GM23338 (cell line): ENCODE results near the gene HARBI1. TPM values are rescaled to one million over a fixed set of nuclear protein-coding genes. Genes with fewer than 3 reads are reported as not detected.
A peak's percentile ranks its signal among the peaks of the same experiment; 100 is the strongest.

ENCODE experiments used
- ATAC-seq: fragments of 200-7000 bp; cut with Tn5 transposase; 3 replicates; pipeline ENCODE4 v1.9.1; 2020
- DNase-seq: peaks from one replicate; pipeline ENCODE4 v3.0.0-alpha.2; 2015; ENCODE audit warnings: low spot score
- H2AFZ ChIP-seq: fragments of 200-600 bp; sonication (generic); 2 replicates; pipeline ENCODE4 v1.8.0; 2016; ENCODE audit warnings: antibody characterized with exemption, mild to moderate bottlenecking, moderate library complexity
- H3F3A ChIP-seq: fragments of 200-600 bp; sonication (generic); replicated peaks from 2 replicates; pipeline ENCODE4 v1.8.0; 2017; ENCODE audit warnings: antibody characterized with exemption, mixed run types, low read depth
- H3K27ac ChIP-seq: fragments of 200-600 bp; sonication (generic); 2 replicates; pipeline ENCODE4 v1.6.1; 2016; ENCODE audit warnings: low read depth
- H3K27me3 ChIP-seq: fragments of 200-600 bp; sonication (generic); 2 replicates; pipeline ENCODE4 v1.8.0; 2016; ENCODE audit warnings: mild to moderate bottlenecking, mixed run types, moderate library complexity; ENCODE audit not compliant: insufficient read depth
- H3K36me3 ChIP-seq: fragments of 200-600 bp; sonication (generic); 2 replicates; pipeline ENCODE4 v1.8.0; 2016; ENCODE audit warnings: mild to moderate bottlenecking; ENCODE audit not compliant: insufficient read depth
- H3K4me1 ChIP-seq: fragments of 200-600 bp; sonication (generic); 2 replicates; pipeline ENCODE4 v1.8.0; 2016; ENCODE audit warnings: mild to moderate bottlenecking, moderate library complexity; ENCODE audit not compliant: insufficient read depth
- H3K4me2 ChIP-seq: fragments of 200-600 bp; sonication (generic); 2 replicates; pipeline ENCODE4 v1.7.1; 2017; ENCODE audit warnings: mixed run types
- H3K4me3 ChIP-seq: fragments of 200-600 bp; sonication (generic); 2 replicates; pipeline ENCODE4 v1.6.1; 2016; ENCODE audit warnings: mixed run types
- H3K79me2 ChIP-seq: fragments of 200-600 bp; sonication (generic); replicated peaks from 2 replicates; pipeline ENCODE4 v1.8.0; 2017; ENCODE audit warnings: mild to moderate bottlenecking; ENCODE audit not compliant: insufficient read depth
- H3K9me2 ChIP-seq: fragments of 200-600 bp; sonication (generic); 2 replicates; pipeline ENCODE4 v1.8.0; 2017; ENCODE audit not compliant: insufficient read depth
- H4K20me1 ChIP-seq: fragments of 200-600 bp; sonication (generic); replicated peaks from 2 replicates; pipeline ENCODE4 v1.8.0; 2017; ENCODE audit warnings: mild to moderate bottlenecking; ENCODE audit not compliant: insufficient read depth
- H3K27ac Mint-ChIP-seq: 2 replicates; pipeline ENCODE4 v1.8.0; 2020; ENCODE audit warnings: inconsistent platforms, mild to moderate bottlenecking, moderate library complexity, mixed read lengths
- H3K27me3 Mint-ChIP-seq: 3 replicates; pipeline ENCODE4 v1.8.0; 2022; ENCODE audit warnings: low read depth, mild to moderate bottlenecking, moderate library complexity, mixed read lengths, inconsistent platforms; ENCODE audit not compliant: insufficient read depth, poor library complexity
- H3K36me3 Mint-ChIP-seq: 3 replicates; pipeline ENCODE4 v1.8.0; 2021; ENCODE audit warnings: low read depth, mild to moderate bottlenecking, inconsistent platforms, moderate library complexity, mixed read lengths
- H3K4me1 Mint-ChIP-seq: 3 replicates; pipeline ENCODE4 v1.8.0; 2020; ENCODE audit warnings: mild to moderate bottlenecking, inconsistent platforms, mixed read lengths
- H3K4me3 Mint-ChIP-seq: 3 replicates; pipeline ENCODE4 v1.8.0; 2021; ENCODE audit warnings: moderate library complexity, mild to moderate bottlenecking, inconsistent platforms, mixed read lengths
- H3K9me3 Mint-ChIP-seq: 3 replicates; pipeline ENCODE4 v1.8.0; 2020; ENCODE audit warnings: moderate library complexity, mild to moderate bottlenecking, inconsistent platforms, mixed read lengths
- CREB1 ChIP-seq: fragments of 250-450 bp; sonication (Bioruptor Pico); IDR thresholded peaks from 2 replicates; pipeline ENCODE4 v1.5.0; 2020; ENCODE audit warnings: low read depth, mild to moderate bottlenecking, moderate library complexity
- CTCF ChIP-seq, 2 experiments: fragments of 200-600 bp in 1 of 2; sonication (generic) in 1 of 2; conservative IDR thresholded peaks; 2 replicates each; pipeline versions ENCODE4 v1.5.1 to v1.6.1; 2016 to 2017; ENCODE audit warnings: antibody characterized with exemption in 2 of 2, low read depth in 2 of 2, mild to moderate bottlenecking in 2 of 2, moderate library complexity in 1 of 2
- ETS1 ChIP-seq: IDR thresholded peaks from 2 replicates; pipeline ENCODE4 v1.6.1; 2016; ENCODE audit warnings: antibody characterized with exemption
- EZH2 ChIP-seq: fragments of 200-600 bp; sonication (generic); IDR thresholded peaks from one replicate; pipeline ENCODE4 v1.8.0; 2017; ENCODE audit warnings: antibody characterized with exemption, mild to moderate bottlenecking, low read depth; ENCODE audit not compliant: unreplicated experiment
- EZH2phosphoT487 ChIP-seq: fragments of 200-600 bp; sonication (generic); IDR thresholded peaks from one replicate; pipeline ENCODE4 v1.8.1; 2018; ENCODE audit warnings: antibody characterized with exemption; ENCODE audit not compliant: unreplicated experiment
- NANOG ChIP-seq: IDR thresholded peaks from 2 replicates; pipeline ENCODE4 v1.6.1; 2016; ENCODE audit warnings: antibody characterized with exemption, borderline replicate concordance
- POLR2AphosphoS5 ChIP-seq: IDR thresholded peaks from 2 replicates; pipeline ENCODE4 v1.6.1; 2016; ENCODE audit warnings: antibody characterized with exemption, low read depth
- STAT1 ChIP-seq: IDR thresholded peaks from one replicate; pipeline ENCODE4 v1.6.1; 2016; ENCODE audit warnings: antibody characterized with exemption; ENCODE audit not compliant: unreplicated experiment
- ZNF114 ChIP-seq: fragments of 250-450 bp; sonication (Bioruptor Pico); IDR thresholded peaks from 2 replicates; pipeline ENCODE4 v1.5.0; 2020; ENCODE audit warnings: mild to moderate bottlenecking, moderate library complexity
- ZNF331 ChIP-seq: fragments of 250-450 bp; sonication (Bioruptor Pico); IDR thresholded peaks from 2 replicates; pipeline ENCODE4 v1.5.0; 2020; ENCODE audit warnings: low read depth, mild to moderate bottlenecking, moderate library complexity
- ZNF462 ChIP-seq: fragments of 250-450 bp; sonication (Bioruptor Pico); IDR thresholded peaks from 2 replicates; pipeline ENCODE4 v1.5.0; 2020; ENCODE audit warnings: mild to moderate bottlenecking, moderate library complexity
- polyA plus RNA-seq: library from polyadenylated mRNA; unstranded; fragments of >200 nt; fragmentation: Nextera tagmentation; extraction: Ambion mirVana; gene quantifications from 2 replicates; pipeline ENCODE4 v1.2.1, GENCODE V29; 2016
- total RNA-seq: library from RNA; depleted of rRNA; stranded (reverse); fragments of >200 nt; shearing (Covaris generic); gene quantifications from 2 replicates; pipeline ENCODE4 v1.2.3, GENCODE V29; 2014

The HARBI1 gene
- total and polyA plus RNA-seq, 2 experiments from 2014 or later, result 4.2 to 6.5 TPM

GRCh38 chr11:46617972-46618314, 916 bp upstream of the HARBI1 start:
- Histone ChIP-seq H2AFZ (peak overlapping the region; percentile 80), H3K79me2 (peaks cover 50% of the 10 kb centered on the region), H3K4me2 (peak overlapping the region; percentile 93), H3K4me3 (peak overlapping the region; percentile 99), H3K27ac (peak overlapping the region; percentile 99), H4K20me1 (no peaks in the 10 kb centered on the region; the same call in 1 of the 2 replicates), H3K9me2 (no peaks in the 10 kb centered on the region), H3K4me1 (peaks cover 11% of the 10 kb centered on the region), H3K27me3 (no peaks in the 10 kb centered on the region), H3F3A (peaks cover 15% of the 10 kb centered on the region; the same call in 1 of the 2 replicates), H3K36me3 (0 out of 2 replicates have a peak, but pooled peaks cover 3% of the 10 kb centered on the region)
- TF ChIP-seq ETS1, result no peak
- TF ChIP-seq CTCF (conservative IDR thresholded peaks at IDR 0.05; ENCODE audit: low read depth in 2 of 2), result peak in 1 of 2 experiments; percentile 6; a peak in 1 of 4 replicates
- Mint-ChIP-seq H3K4me3 (peak overlapping the region; percentile 93), H3K4me1 (peaks cover 15% of the 10 kb centered on the region), H3K36me3 (peaks cover 15% of the 10 kb centered on the region), H3K27me3 (peaks cover 6% of the 10 kb centered on the region), H3K27ac (peak overlapping the region; percentile 100), H3K9me3 (no peaks in the 10 kb centered on the region)
- DNase-seq (no peak), ATAC-seq (no peak)

GRCh38 chr11:46616551-46617133, 385 bp downstream of the HARBI1 start:
- Histone ChIP-seq H3K4me3 (peak overlapping the region; percentile 99), H2AFZ (peak overlapping the region; percentile 54), H3K27ac (peak overlapping the region; percentile 83), H3K36me3 (0 out of 2 replicates have a peak, but pooled peaks cover 3% of the 10 kb centered on the region), H3F3A (peaks cover 15% of the 10 kb centered on the region; the same call in 1 of the 2 replicates), H3K9me2 (no peaks in the 10 kb centered on the region), H4K20me1 (no peaks in the 10 kb centered on the region; the same call in 1 of the 2 replicates), H3K27me3 (no peaks in the 10 kb centered on the region), H3K4me1 (peaks cover 11% of the 10 kb centered on the region), H3K4me2 (peak overlapping the region; percentile 93), H3K79me2 (peaks cover 40% of the 10 kb centered on the region)
- H3K27ac Mint-ChIP-seq, result peak overlapping the region; percentile 100
- peaks cover 6% of the 10 kb centered on the region for H3K27me3 Mint-ChIP-seq
- H3K9me3 Mint-ChIP-seq, result no peaks in the 10 kb centered on the region
- DNase-seq (no peak), ATAC-seq (no peak)
- peak overlapping the region; percentile 93 for H3K4me3 Mint-ChIP-seq
- H3K36me3 Mint-ChIP-seq, result peaks cover 7% of the 10 kb centered on the region
- peaks cover 15% of the 10 kb centered on the region for H3K4me1 Mint-ChIP-seq
- no peak for TF ChIP-seq CREB1 (CRISPR knock-in tag)
- TF ChIP-seq NANOG, result no peak
- TF ChIP-seq EZH2phosphoT487, result no peak
- TF ChIP-seq STAT1, result no peak
- no peak for TF ChIP-seq ZNF331 (CRISPR knock-in tag)
- TF ChIP-seq POLR2AphosphoS5, result no peak
- no peak for TF ChIP-seq ZNF114 (CRISPR knock-in tag)
- no peak for TF ChIP-seq EZH2
- no peak for TF ChIP-seq ZNF462
